ENCODE data around the gene PRKCZ.
A peak's percentile ranks its signal among the peaks of the same experiment; 100 is the strongest.

Gene PRKCZ

GRCh38 chr1:2025491-2025981 lies 24.7 kb upstream of the PRKCZ start:
- DNase-seq (ENCODE audit: low spot score), result no peak

GRCh38 chr1:2027961-2028583 lies 22.1 kb upstream of the PRKCZ start:
- DNase-seq (ENCODE audit: low spot score), result no peak

DNA sequence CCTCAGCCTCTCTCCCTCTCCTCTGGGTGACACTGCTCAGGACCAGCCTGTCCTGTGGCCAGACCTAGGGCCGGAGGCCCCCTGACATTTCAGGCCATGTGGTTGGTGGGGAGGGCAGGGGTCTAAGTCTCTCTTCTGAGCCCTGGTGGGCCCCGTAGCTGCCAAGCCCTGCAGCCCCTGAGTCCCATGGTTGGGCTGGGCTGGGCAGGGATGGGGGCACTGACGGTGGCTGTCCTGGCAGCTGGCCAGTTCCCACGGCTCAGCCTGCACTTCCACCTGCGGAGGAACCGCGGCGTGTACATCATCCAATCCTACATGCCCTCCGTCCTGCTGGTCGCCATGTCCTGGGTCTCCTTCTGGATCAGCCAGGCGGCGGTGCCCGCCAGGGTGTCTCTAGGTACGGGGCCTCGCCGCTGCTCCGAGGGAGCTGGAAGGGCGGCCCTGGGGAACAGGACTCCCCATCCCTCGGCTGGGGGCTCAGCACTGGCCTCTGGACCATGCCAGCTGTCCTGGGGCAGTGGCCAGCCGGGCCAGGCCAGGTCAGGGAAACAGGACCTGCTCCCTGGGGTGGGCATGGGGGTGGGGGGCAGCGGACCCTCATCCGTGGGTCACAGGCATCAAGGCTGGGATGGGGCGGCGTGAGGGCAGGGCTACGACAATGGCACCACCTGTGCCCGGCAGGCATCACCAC lies 21.2 kb upstream of the PRKCZ start:
- DNase-seq (ENCODE audit: low spot score), result no peak

GRCh38 chr1:2029561-2029960 lies 20.6 kb upstream of the PRKCZ start:
- no peak for DNase-seq (ENCODE audit: low spot score)

DNA sequence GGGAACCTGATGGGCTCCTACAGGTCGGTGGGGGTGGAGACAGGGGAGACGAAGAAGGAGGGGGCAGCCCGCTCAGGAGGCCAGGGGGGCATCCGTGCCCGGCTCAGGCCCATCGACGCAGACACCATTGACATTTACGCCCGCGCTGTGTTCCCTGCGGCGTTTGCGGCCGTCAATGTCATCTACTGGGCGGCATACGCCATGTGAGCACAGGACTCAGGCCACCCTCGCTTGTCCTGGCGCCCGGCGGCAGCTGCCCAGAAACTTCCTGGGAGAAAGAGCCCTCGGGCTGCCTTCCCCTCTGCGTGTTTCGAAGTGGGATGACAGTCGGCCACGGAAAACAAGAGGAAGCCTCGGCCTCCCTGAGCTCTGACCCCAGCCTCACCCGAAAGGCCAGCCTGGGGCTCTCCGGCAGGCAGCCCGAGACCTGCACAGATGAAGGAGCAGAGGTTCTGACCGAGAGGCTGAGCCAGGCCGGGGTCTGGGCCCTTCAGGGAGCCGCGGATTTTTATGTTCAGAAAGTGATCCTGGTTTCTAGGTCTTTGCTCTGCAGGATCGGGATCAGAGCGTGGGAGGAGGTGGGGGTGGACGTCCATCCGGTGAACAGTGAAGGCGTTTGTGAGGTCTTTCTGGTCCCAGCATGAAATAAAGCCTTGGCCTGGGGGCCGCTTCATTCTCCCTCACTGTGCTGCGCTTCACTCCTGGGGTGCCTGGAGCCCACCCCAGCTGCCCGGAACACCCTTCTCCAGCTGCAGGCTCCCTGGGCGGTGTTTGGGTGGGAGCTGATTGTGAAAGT lies 19.9 kb upstream of the PRKCZ start:
- no peak for DNase-seq (ENCODE audit: low spot score)

- DNase-seq (ENCODE audit: low spot score), result no peak
Observed at GRCh38 chr1:2031546-2032540, 18.4 kb upstream of the PRKCZ start.

DNA sequence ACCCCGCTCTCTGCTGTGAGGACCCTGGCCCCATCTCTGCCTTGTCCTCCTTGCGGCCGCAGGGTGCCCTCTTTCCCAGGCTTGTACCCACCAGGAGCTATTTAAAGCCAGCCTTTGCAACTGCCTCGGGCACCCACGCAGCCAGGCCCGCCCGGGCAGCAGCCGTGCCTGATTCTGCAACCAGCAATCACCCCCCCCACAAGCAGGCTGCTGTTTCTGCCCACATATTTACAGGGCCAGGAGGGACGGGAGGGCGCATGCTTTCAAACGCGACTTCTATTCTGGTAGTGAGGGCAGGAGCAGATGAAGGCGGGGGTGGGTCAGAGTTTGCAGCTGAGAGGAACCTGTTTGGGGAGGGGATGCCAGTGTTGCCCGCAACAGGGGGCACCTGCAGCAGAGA lies 17.5 kb upstream of the PRKCZ start:
- DNase-seq (ENCODE audit: low spot score), result no peak

DNA sequence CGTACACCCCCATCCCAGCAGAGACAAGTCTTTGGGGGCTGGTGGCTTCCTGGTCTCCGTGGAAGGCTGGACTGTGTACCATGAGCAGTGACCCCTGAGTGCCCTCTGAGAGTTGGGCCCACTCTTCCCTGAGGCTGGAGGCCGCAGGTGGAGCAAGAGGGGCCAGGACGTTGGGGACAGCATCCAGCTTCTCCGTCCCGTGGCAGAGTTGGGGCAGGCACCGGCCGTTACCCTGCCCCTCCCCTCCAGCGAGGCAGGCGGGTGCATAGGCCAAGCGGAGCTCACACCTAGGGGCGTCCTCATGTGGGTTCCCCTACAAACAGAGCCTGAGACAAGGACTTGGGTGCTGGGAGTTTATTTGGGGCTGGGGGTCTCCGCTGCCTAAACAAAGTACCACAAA lies 17.0 kb upstream of the PRKCZ start:
- DNase-seq (ENCODE audit: low spot score), result no peak

GRCh38 chr1:2036287-2036686 lies 13.9 kb upstream of the PRKCZ start:
- DNase-seq (ENCODE audit: low spot score), result no peak

GRCh38 chr1:2037314-2037979 lies 12.8 kb upstream of the PRKCZ start:
- no peak for DNase-seq (ENCODE audit: low spot score)

GRCh38 chr1:2038229-2038628 lies 12.0 kb upstream of the PRKCZ start:
- no peak for DNase-seq (ENCODE audit: low spot score)

- no peak for DNase-seq (ENCODE audit: low spot score)
Observed at GRCh38 chr1:2039251-2039650, 11.0 kb upstream of the PRKCZ start.

DNA sequence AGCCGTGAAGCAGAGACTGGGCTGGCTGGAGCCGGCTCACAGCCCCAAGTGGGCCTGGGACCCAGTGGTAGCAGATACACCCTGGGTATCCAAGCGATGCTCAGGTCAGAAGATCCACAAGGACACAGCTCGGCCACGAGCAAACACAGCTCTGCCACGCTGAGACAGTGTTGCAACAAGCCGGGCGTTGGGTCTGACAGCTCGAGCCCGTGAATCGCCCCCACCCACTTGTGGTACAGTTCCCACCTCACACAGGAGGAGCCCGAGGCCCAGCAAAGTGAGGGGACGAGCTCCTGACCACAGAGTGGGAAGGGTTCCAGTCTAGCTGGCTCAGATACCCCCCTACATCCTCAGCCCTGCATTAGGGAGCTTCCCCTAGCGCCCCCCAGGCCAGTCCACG lies 8.9 kb upstream of the PRKCZ start:
- DNase-seq (ENCODE audit: low spot score), result no peak

DNA sequence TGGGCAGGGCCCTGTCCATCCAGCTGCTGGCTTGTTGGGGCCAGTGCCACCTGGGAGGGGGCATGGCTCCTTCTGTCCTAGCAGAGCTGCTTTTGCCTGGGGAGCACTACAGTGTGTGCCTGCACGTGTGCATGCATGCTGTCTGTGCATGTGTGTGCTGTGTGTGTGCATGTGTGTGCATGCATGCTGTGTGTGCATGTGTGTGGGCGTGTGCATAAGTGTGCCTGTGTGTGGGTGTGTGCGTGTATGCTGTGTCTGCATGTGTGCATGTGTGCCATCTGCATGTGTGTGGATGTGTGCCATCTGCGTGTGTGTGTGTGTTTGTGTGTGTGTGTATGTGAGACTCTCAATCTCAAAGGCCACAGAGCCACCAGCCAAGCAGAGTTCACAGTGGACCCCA lies 8.3 kb upstream of the PRKCZ start:
- no peak for DNase-seq (ENCODE audit: low spot score)

GRCh38 chr1:2042830-2043773 lies 7.1 kb upstream of the PRKCZ start:
- DNase-seq (ENCODE audit: low spot score), result no peak

GRCh38 chr1:2043886-2044285 lies 6.3 kb upstream of the PRKCZ start:
- DNase-seq (ENCODE audit: low spot score), result no peak

- peak; percentile 78 for DNase-seq (ENCODE audit: low spot score)
Observed at GRCh38 chr1:2044510-2045319, 5.5 kb upstream of the PRKCZ start.

DNA sequence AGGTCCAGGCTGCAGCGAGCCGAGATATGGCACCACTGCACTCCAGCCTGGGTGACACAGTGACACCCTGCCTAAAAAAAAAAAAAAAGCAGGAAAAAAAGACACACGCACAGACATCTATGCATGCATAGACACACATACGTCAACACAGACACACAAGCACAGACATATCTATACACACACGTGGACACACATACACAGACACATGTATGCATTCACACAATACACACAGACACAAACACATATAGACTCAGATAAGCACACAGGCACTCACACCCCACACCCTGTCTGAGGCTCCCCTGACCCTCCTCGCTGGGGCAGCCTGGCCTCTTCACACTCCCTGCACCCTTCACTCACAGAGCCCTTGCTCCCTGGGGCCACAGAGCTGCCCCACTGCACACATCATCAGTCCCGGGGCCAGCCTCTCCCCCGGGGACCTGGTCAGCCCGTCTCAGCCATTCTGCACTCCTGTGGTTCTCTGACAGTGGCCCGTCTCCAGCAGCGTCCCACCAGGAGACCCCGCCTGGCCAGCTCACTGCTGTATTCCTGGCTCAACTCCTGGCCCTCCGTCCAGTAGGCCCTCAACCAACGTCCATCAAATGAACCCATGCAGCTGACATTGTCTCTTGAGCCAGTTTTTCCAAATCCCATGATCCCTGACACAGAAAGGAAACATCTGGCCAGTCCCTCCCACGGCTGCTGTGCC lies 4.6 kb upstream of the PRKCZ start:
- no peak for DNase-seq (ENCODE audit: low spot score)

Data from CD4-positive, alpha-beta T cell treated with Interleukin-15 for 4 hours (primary cell).